ENCODE measurements around the gene TMEM39B. TPM values are rescaled to one million over a fixed set of nuclear protein-coding genes. Genes with fewer than 3 reads are reported as not detected.

Gene TMEM39B
- total RNA-seq, 2 experiments from 2014 or later = 27.1 to 28.4 TPM

Small RNAs within 50 kb of the gene (microRNA-seq; reads per million reads assigned to microRNA genes)
- not detected for gene MIR5585

Other genes with a start within 250 kb of the TMEM39B start
- 100 to 1,000 TPM; 356 to 363 TPM for gene PTP4A2, start 134.6 kb upstream of the TMEM39B start, total RNA-seq
- 100 to 1,000 TPM; 162 TPM for gene KHDRBS1, start 59.1 kb upstream of the TMEM39B start, total RNA-seq
- gene KPNA6, start 35.1 kb downstream of the TMEM39B start, total RNA-seq = 10 to 100 TPM; 63.8 to 69.8 TPM
- gene TXLNA, start 106.7 kb downstream of the TMEM39B start, total RNA-seq = 10 to 100 TPM; 62.5 to 68.8 TPM
- gene CCDC28B, start 127.7 kb downstream of the TMEM39B start, total RNA-seq = 10 to 100 TPM; 48.6 to 55.6 TPM
- 1 to 10 TPM; 4.9 to 6.0 TPM for gene IQCC, start 132.7 kb downstream of the TMEM39B start, total RNA-seq
- gene DCDC2B, start 136.2 kb downstream of the TMEM39B start, total RNA-seq = under 1 TPM; 0.17 to 0.22 TPM
- 10 to 100 TPM; 15.7 to 16.5 TPM for gene TMEM234, start 149.4 kb downstream of the TMEM39B start, total RNA-seq
- gene EIF3I, start 149.5 kb downstream of the TMEM39B start, total RNA-seq = 100 to 1,000 TPM; 123 to 130 TPM
- gene FAM167B, start 174.3 kb downstream of the TMEM39B start, total RNA-seq = 1 to 10 TPM in 1 of 2 experiments, under 1 TPM in 1; 0.88 to 1.1 TPM
- gene LCK, start 178.3 kb downstream of the TMEM39B start, total RNA-seq = 100 to 1,000 TPM; 460 to 472 TPM
- gene HDAC1, start 219.1 kb downstream of the TMEM39B start, total RNA-seq = 100 to 1,000 TPM; 195 to 197 TPM

Measured in activated naive CD8-positive, alpha-beta T cell treated with anti-CD3 and anti-CD28 coated beads, Interleukin-2, amount 10 ng/mL, durations not matched to agents 7 days and 5 days (primary cell).